ENCODE measurements around the gene CCDC92B. TPM values are rescaled to one million over a fixed set of nuclear protein-coding genes. Genes with fewer than 3 reads are reported as not detected.

Gene CCDC92B
- total and polyA plus RNA-seq, 2 of the 13 experiments (the other 11 are each of a cell fraction or from before 2014, with no cell fraction given): not detected

DNA sequence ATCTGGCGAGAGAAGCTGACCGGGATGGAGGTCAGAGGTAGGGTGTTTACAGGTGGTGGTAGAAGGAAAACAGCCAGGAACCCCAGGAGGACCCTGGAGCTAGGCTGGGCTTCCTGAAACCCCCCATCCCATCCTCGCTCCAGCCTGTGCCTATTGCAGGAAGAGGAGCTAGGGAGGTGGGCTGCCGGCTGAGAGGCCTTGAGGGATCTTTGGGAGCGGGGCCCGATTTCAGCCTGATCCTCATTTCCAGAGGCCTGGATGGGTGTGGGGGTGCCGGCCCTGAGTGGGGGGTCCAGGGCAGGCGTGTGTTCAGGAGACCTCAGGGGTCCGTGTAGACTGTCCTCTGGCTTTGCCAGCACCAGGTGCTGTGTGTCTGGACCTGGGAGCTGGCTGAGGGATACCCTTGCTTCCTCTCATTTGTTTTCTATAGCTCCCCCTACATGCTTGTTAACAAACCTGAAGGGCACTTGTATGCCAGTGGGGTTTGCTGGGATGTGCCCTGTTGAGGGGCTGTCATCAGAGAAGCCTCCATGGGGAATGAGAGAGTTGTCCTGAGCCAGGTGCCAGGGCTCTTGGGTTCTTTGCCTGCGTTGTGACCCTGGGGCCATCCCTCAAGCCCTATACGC is 27.9 kb upstream of the CCDC92B start:
- no peak overlapping the region for H2AFZ ChIP-seq (ENCODE audit: low read length)
- peak overlapping the region; percentile 25 for H3K27ac ChIP-seq (ENCODE audit: extremely low read length, insufficient read depth, low read length)
- no peak for DNase-seq (ENCODE audit: low spot score)
- H3K9ac ChIP-seq (ENCODE audit: insufficient read depth, low read depth, low read length): peak overlapping the region; percentile 30; the same call in 1 of the 2 replicates
- FAIRE-seq: no peak
- H3K36me3 ChIP-seq (replicated peaks in 1 of 2; ENCODE audit: control insufficient read depth in 1 of 2, insufficient read depth in 2 of 2, low read length in 2 of 2): no peaks in the 10 kb centered on the region
- no peaks in the 10 kb centered on the region for H3K79me2 ChIP-seq (ENCODE audit: insufficient read depth, low read length)
- POLR2A ChIA-PET: interaction anchor here (0.6 kb wide), 1 partner anchor 373 kb away, joined by 3 read pairs; no protein-coding TSS in a partner anchor
- intact Hi-C loops (cut with micrococcal nuclease; ENCODE audit: unreplicated experiment): no loop called here
- peak overlapping the region; percentile 31 to 86 (median 72); a peak in 5 of 6 replicates for H3K4me3 ChIP-seq (replicated peaks in 1 of 3; ENCODE audit: insufficient read depth in 1 of 3, low read depth in 2 of 3, low read length in 3 of 3)
- CTCF ChIA-PET (ENCODE audit: low intra/inter-chr PET ratio, low total read pairs): interaction anchor here (1.3 kb wide), 1 partner anchor 9 kb away, joined by 3 read pairs; no protein-coding TSS in a partner anchor
- BruUV-seq (replicated peaks): no TSS peak
- no peaks in the 10 kb centered on the region for H3K9me3 ChIP-seq (ENCODE audit: low read length)
- H3K4me2 ChIP-seq (ENCODE audit: low read depth, low read length): peak overlapping the region; percentile 98
- peaks cover 9% of the 10 kb centered on the region; the same call in 1 of the 2 replicates for H3K4me1 ChIP-seq (ENCODE audit: insufficient read depth, low read length)
- WGBS (ENCODE audit: low lambda C conversion rate): 29% methylated on average over 9 of the region's 11 CpGs
- peaks cover 0 to 14% of the 10 kb centered on the region in 2 experiments; a peak in 2 of 5 replicates for H3K27me3 ChIP-seq (ENCODE audit: control insufficient read depth in 1 of 2, insufficient read depth in 2 of 2, low read length in 2 of 2)
- H4K20me1 ChIP-seq (ENCODE audit: insufficient read depth, low read length): no peaks in the 10 kb centered on the region
- peak; percentile 44 for ATAC-seq
- in situ Hi-C loops (cut with HindIII; ENCODE audit: extremely low pct_ligation_motif_present, low pct_unique_long_range_greater_than_20kb): no loop called here
- no peak for TF ChIP-seq ZNF546 (CRISPR knock-in tag; conservative IDR thresholded peaks at IDR 0.05)
- TF ChIP-seq, protein P1, sequence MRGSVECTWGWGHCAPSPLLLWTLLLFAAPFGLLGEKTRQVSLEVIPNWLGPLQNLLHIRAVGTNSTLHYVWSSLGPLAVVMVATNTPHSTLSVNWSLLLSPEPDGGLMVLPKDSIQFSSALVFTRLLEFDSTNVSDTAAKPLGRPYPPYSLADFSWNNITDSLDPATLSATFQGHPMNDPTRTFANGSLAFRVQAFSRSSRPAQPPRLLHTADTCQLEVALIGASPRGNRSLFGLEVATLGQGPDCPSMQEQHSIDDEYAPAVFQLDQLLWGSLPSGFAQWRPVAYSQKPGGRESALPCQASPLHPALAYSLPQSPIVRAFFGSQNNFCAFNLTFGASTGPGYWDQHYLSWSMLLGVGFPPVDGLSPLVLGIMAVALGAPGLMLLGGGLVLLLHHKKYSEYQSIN (CRISPR knock-in tag; IDR thresholded peaks at IDR 0.05; ENCODE audit: borderline replicate concordance): no peak
- TF ChIP-seq, protein P2, sequence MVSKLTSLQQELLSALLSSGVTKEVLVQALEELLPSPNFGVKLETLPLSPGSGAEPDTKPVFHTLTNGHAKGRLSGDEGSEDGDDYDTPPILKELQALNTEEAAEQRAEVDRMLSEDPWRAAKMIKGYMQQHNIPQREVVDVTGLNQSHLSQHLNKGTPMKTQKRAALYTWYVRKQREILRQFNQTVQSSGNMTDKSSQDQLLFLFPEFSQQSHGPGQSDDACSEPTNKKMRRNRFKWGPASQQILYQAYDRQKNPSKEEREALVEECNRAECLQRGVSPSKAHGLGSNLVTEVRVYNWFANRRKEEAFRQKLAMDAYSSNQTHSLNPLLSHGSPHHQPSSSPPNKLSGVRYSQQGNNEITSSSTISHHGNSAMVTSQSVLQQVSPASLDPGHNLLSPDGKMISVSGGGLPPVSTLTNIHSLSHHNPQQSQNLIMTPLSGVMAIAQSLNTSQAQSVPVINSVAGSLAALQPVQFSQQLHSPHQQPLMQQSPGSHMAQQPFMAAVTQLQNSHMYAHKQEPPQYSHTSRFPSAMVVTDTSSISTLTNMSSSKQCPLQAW (CRISPR knock-in tag; IDR thresholded peaks at IDR 0.05): peak; percentile 56; the same call in 1 of the 2 replicates
- no peak for TF ChIP-seq ATF7 (IDR thresholded peaks at IDR 0.05)
- no peak for TF ChIP-seq ATF7 (CRISPR knock-in tag; IDR thresholded peaks at IDR 0.05)
- no peak for TF ChIP-seq ASH2L (IDR thresholded peaks at IDR 0.05; ENCODE audit: insufficient read length, low read depth, low read length)
- TF ChIP-seq, protein P3, sequence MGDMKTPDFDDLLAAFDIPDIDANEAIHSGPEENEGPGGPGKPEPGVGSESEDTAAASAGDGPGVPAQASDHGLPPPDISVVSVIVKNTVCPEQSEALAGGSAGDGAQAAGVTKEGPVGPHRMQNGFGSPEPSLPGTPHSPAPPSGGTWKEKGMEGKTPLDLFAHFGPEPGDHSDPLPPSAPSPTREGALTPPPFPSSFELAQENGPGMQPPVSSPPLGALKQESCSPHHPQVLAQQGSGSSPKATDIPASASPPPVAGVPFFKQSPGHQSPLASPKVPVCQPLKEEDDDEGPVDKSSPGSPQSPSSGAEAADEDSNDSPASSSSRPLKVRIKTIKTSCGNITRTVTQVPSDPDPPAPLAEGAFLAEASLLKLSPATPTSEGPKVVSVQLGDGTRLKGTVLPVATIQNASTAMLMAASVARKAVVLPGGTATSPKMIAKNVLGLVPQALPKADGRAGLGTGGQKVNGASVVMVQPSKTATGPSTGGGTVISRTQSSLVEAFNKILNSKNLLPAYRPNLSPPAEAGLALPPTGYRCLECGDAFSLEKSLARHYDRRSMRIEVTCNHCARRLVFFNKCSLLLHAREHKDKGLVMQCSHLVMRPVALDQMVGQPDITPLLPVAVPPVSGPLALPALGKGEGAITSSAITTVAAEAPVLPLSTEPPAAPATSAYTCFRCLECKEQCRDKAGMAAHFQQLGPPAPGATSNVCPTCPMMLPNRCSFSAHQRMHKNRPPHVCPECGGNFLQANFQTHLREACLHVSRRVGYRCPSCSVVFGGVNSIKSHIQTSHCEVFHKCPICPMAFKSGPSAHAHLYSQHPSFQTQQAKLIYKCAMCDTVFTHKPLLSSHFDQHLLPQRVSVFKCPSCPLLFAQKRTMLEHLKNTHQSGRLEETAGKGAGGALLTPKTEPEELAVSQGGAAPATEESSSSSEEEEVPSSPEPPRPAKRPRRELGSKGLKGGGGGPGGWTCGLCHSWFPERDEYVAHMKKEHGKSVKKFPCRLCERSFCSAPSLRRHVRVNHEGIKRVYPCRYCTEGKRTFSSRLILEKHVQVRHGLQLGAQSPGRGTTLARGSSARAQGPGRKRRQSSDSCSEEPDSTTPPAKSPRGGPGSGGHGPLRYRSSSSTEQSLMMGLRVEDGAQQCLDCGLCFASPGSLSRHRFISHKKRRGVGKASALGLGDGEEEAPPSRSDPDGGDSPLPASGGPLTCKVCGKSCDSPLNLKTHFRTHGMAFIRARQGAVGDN (CRISPR knock-in tag; IDR thresholded peaks at IDR 0.05): peak; percentile 13; the same call in 1 of the 2 replicates
- peak; percentile 70; the same call in 1 of the 2 replicates for TF ChIP-seq ZSCAN29 (CRISPR knock-in tag; conservative IDR thresholded peaks at IDR 0.05)
- TF ChIP-seq, protein P4, sequence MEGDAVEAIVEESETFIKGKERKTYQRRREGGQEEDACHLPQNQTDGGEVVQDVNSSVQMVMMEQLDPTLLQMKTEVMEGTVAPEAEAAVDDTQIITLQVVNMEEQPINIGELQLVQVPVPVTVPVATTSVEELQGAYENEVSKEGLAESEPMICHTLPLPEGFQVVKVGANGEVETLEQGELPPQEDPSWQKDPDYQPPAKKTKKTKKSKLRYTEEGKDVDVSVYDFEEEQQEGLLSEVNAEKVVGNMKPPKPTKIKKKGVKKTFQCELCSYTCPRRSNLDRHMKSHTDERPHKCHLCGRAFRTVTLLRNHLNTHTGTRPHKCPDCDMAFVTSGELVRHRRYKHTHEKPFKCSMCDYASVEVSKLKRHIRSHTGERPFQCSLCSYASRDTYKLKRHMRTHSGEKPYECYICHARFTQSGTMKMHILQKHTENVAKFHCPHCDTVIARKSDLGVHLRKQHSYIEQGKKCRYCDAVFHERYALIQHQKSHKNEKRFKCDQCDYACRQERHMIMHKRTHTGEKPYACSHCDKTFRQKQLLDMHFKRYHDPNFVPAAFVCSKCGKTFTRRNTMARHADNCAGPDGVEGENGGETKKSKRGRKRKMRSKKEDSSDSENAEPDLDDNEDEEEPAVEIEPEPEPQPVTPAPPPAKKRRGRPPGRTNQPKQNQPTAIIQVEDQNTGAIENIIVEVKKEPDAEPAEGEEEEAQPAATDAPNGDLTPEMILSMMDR (CRISPR knock-in tag; IDR thresholded peaks at IDR 0.05): peak; percentile 7; the same call in 1 of the 2 replicates
- peak; percentile 7; the same call in 1 of the 2 replicates for TF ChIP-seq ZNF160 (CRISPR knock-in tag; IDR thresholded peaks at IDR 0.05)
- TF ChIP-seq ZMAT3 (CRISPR knock-in tag; conservative IDR thresholded peaks at IDR 0.05): 0 out of 2 replicates have a peak, but pooled peaks have one; percentile 15
- TF ChIP-seq SP2 (CRISPR knock-in tag; IDR thresholded peaks at IDR 0.05): no peak
- 0 out of 2 replicates have a peak, but pooled peaks have one; percentile 68 for TF ChIP-seq ZNF572 (CRISPR knock-in tag; IDR thresholded peaks at IDR 0.05)
- TF ChIP-seq ZNF501 (CRISPR knock-in tag; IDR thresholded peaks at IDR 0.05): 0 out of 2 replicates have a peak, but pooled peaks have one; percentile 36
